Measurements from ENCODE around the gene SPAG7.

DNA sequence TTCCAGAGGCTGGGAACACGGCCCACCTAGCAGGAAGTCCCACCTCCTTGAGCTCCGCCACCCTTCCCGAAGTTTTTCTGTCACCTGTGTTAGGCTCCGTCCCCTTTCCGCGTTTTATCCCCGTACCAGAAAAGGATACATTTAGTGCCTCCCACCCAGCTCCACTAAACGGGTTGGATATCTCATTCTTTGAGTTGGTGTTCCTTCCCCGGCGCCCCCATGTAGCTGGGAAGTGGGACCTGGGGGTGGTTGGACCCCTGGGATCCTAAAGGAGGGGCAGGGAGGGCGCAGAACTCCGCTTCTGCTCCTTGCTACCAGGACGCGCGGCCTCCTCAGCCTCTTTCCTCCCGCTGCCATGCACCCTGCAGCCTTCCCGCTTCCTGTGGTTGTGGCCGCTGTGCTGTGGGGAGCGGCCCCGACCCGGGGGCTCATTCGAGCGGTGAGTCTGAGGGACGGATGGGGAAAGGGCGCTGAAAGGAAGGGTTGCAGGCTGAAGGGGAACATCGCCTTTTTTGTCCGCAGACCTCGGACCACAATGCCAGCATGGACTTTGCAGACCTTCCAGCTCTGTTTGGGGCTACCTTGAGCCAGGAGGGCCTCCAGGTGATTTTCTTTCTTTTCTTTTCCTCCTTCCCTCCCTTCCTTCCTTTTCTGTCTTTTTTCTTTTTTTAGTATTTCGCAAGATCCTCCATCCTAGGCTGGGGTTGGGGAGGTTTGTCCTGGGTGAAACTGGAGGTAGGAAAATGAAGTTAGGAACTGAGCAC is 26.9 kb downstream of the SPAG7 start:
- TF ChIP-seq, protein P1, sequence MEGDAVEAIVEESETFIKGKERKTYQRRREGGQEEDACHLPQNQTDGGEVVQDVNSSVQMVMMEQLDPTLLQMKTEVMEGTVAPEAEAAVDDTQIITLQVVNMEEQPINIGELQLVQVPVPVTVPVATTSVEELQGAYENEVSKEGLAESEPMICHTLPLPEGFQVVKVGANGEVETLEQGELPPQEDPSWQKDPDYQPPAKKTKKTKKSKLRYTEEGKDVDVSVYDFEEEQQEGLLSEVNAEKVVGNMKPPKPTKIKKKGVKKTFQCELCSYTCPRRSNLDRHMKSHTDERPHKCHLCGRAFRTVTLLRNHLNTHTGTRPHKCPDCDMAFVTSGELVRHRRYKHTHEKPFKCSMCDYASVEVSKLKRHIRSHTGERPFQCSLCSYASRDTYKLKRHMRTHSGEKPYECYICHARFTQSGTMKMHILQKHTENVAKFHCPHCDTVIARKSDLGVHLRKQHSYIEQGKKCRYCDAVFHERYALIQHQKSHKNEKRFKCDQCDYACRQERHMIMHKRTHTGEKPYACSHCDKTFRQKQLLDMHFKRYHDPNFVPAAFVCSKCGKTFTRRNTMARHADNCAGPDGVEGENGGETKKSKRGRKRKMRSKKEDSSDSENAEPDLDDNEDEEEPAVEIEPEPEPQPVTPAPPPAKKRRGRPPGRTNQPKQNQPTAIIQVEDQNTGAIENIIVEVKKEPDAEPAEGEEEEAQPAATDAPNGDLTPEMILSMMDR (IDR thresholded peaks at IDR 0.05), result no peak
- no peak for TF ChIP-seq POLR2A (IDR thresholded peaks at IDR 0.05)
